Measurements from ENCODE around the gene TMEM35A.

GRCh38 chrX:101071582-101071981 is 7.1 kb upstream of the TMEM35A start:
- TF ChIP-seq CTCF (IDR thresholded peaks at IDR 0.05) (no peak), POLR2A (IDR thresholded peaks at IDR 0.05) (no peak), POLR2AphosphoS5 (IDR thresholded peaks at IDR 0.05; ENCODE audit: insufficient read depth in 1 of 2, low read depth in 1 of 2) (no peak)
